ENCODE measurements around the gene OSBPL2.

OSBPL2 gene

GRCh38 chr20:62285722-62286121 is 47.4 kb downstream of the OSBPL2 start:
- Histone ChIP-seq H3K27me3 (replicated peaks; ENCODE audit: control insufficient read depth, insufficient read depth, low read length) (no peaks in the 10 kb centered on the region), H3K4me3 (replicated peaks; ENCODE audit: low read depth, low read length) (no peak overlapping the region), H3K36me3 (ENCODE audit: control insufficient read depth, insufficient read depth, low read length) (peaks cover 36% of the 10 kb centered on the region)
- TF ChIP-seq, protein P1, sequence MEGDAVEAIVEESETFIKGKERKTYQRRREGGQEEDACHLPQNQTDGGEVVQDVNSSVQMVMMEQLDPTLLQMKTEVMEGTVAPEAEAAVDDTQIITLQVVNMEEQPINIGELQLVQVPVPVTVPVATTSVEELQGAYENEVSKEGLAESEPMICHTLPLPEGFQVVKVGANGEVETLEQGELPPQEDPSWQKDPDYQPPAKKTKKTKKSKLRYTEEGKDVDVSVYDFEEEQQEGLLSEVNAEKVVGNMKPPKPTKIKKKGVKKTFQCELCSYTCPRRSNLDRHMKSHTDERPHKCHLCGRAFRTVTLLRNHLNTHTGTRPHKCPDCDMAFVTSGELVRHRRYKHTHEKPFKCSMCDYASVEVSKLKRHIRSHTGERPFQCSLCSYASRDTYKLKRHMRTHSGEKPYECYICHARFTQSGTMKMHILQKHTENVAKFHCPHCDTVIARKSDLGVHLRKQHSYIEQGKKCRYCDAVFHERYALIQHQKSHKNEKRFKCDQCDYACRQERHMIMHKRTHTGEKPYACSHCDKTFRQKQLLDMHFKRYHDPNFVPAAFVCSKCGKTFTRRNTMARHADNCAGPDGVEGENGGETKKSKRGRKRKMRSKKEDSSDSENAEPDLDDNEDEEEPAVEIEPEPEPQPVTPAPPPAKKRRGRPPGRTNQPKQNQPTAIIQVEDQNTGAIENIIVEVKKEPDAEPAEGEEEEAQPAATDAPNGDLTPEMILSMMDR (IDR thresholded peaks at IDR 0.05; ENCODE audit: insufficient read depth, low read length, poor library complexity, severe bottlenecking) = no peak
- no peak for DNase-seq (ENCODE audit: extremely low read depth, insufficient read length)

DNA sequence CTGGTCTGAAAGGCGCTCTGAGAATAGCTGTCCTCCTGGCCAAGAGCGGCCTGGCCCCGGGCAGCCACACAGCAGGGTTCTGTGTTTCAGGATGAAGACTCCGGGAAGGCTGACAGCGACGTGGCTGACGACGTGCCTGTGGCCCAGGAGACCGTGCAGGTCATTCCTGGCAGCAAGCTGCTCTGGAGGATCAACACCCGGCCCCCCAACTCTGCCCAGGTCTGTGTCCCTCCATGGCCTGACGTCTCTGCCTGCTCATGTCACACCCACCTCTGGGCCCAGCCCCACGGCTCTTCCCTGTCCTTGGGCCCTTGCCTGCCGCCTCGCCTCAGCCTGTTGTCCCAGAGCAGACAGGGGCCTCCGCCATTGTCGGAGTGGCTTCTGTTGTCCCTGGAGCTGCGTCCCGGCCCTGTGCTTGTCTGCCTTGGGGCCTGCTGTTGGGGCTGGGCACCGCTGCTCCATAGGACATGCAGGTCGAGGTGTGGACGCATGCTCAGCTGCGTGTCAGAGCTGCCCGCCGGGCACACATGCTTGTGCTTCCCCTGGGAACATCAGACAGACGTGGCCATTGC is 48.3 kb downstream of the OSBPL2 start:
- TF ChIP-seq, protein P1 (IDR thresholded peaks at IDR 0.05; ENCODE audit: insufficient read depth, low read length, poor library complexity, severe bottlenecking) = no peak
- Histone ChIP-seq H3K4me3 (replicated peaks; ENCODE audit: low read depth, low read length) (no peak overlapping the region), H3K36me3 (ENCODE audit: control insufficient read depth, insufficient read depth, low read length) (peaks cover 30% of the 10 kb centered on the region), H3K27me3 (replicated peaks; ENCODE audit: control insufficient read depth, insufficient read depth, low read length) (no peaks in the 10 kb centered on the region)
- no peak for DNase-seq (ENCODE audit: extremely low read depth, insufficient read length)

GRCh38 chr20:62287129-62287528 is 48.8 kb downstream of the OSBPL2 start:
- no peak overlapping the region for H3K4me3 ChIP-seq (replicated peaks; ENCODE audit: low read depth, low read length)
- TF ChIP-seq, protein P1 (IDR thresholded peaks at IDR 0.05; ENCODE audit: insufficient read depth, low read length, poor library complexity, severe bottlenecking) = no peak
- H3K27me3 ChIP-seq (replicated peaks; ENCODE audit: control insufficient read depth, insufficient read depth, low read length) = no peaks in the 10 kb centered on the region
- peaks cover 28% of the 10 kb centered on the region for H3K36me3 ChIP-seq (ENCODE audit: control insufficient read depth, insufficient read depth, low read length)
- DNase-seq (ENCODE audit: extremely low read depth, insufficient read length) = no peak

- TF ChIP-seq, protein P1 (IDR thresholded peaks at IDR 0.05; ENCODE audit: insufficient read depth, low read length, poor library complexity, severe bottlenecking) = no peak
These were observed 49.6 kb downstream of the OSBPL2 start for GRCh38 chr20:62287759-62288534.

GRCh38 chr20:62288535-62289105 is 50.3 kb downstream of the OSBPL2 start:
- DNase-seq (ENCODE audit: extremely low read depth, insufficient read length) = no peak
- peaks cover 26% of the 10 kb centered on the region for H3K36me3 ChIP-seq (ENCODE audit: control insufficient read depth, insufficient read depth, low read length)
- TF ChIP-seq, protein P1 (IDR thresholded peaks at IDR 0.05; ENCODE audit: insufficient read depth, low read length, poor library complexity, severe bottlenecking) = no peak
- no peak overlapping the region for H3K4me3 ChIP-seq (replicated peaks; ENCODE audit: low read depth, low read length)
- H3K27me3 ChIP-seq (replicated peaks; ENCODE audit: control insufficient read depth, insufficient read depth, low read length) = no peaks in the 10 kb centered on the region

More at GRCh38 chr20:62287759-62288534, 49.6 kb downstream of the OSBPL2 start:
- H3K36me3 ChIP-seq (ENCODE audit: control insufficient read depth, insufficient read depth, low read length) = peaks cover 28% of the 10 kb centered on the region
- DNase-seq (ENCODE audit: extremely low read depth, insufficient read length) = no peak
- no peaks in the 10 kb centered on the region for H3K27me3 ChIP-seq (replicated peaks; ENCODE audit: control insufficient read depth, insufficient read depth, low read length)
- no peak overlapping the region for H3K4me3 ChIP-seq (replicated peaks; ENCODE audit: low read depth, low read length)

Data from GM06990 (cell line).